Activated T-helper 1 cell treated with Interleukin-2 at 50 U/mL for 16 hours (primary cell): ENCODE measurements around the gene NHP2.
A peak's percentile ranks its signal among the peaks of the same experiment; 100 is the strongest.

ENCODE experiments used
- DNase-seq: peaks from one replicate; pipeline ENCODE4 v3.0.0-alpha.2; 2020; ENCODE audit warnings: low read depth

The NHP2 gene

DNA sequence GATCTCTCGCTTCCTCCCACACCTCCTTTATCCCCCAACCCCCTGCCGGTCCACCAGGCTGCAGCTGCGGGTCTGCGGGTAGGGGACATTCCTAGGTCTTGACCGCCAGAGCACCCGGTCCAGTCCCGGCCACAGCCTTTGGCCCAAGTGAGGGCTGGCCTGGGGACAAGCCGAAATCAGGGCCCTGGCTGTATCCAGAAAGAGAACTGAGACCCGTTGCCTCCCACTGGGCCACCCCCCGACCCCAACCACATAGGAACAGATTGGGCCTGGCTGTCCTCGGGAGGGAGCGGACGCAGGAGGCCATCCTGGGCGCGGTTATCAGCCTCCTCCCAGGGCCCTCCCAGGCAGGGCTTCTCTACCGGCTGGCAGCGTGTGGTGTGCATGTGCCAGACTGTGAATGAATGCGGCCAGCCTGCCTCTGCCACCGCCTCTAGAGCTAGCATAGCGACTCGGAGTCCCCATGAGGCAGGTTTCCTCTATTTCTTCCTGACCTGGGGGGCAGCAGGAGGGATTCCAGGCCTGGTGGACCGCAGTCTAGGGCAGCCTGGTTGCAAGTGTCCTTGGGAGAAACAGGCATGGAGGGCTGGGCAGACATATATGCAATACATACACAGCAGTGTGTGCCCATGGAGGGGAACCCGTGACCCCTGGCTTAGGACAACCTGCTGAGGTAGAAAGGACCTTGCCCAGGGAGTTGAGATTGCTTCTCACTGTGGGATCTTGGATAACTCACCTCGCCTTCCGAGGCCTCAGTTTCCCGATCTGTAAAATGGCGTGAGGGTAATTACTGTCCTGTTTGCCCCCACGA is 39.2 kb downstream of the NHP2 start:
- peak; percentile 27 for DNase-seq

DNA sequence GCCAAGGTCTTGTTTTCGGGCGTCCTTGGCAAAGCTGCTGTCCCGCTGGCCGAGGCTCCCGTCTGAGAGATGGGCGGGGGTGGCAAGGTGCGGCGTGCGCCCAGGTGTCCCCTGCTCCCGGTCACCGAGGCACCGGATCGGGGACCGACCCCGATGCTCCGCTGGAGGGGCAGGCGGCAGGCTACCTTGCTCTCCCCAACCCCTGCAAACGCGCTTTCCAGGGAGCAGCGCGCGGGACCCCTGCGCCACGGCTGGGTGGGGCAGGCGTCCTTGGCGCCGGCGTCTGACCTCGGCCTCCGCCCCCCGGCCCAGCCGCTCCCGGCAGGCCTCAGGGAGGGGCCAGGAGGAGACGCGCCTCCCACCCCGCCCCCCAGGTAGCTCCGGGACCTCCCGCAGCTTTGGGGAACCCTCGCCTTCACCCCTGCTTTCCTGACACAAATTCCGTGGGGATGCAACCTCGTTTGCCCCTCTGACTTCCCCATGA is 39.8 kb downstream of the NHP2 start:
- DNase-seq, result no peak

DNA sequence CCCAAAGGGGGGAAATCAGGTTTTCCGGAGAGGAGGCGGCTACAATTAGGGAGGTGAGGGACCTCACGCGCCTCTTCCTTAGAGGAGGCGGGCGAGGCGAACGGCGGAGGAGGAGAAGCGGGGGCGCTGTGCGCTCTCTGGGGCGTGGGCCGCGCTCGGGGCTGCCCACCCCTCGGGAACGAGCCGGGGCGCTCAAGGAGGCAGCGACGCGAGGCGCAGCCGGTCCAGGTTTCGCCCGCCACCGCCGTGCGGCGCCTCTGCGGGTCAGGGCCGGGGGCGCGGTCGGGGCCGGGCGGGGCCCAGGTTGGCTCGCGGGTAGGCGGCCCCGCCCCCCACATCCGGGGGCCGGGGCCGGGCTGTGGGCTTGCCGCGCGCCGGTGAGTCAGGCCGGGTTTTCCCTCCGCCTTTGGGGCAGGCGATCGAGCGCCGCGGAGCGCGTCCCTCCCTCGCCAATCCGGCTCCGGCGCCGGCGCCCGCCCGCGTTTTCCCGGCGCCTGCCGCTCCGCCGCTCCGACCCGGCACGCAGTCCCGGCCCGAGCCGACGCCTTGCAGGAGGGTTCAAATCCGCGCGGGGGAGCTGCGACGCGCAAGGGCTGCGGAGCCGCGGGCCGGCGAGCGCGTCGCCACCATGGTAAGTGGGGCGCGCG is 40.4 kb downstream of the NHP2 start, which contains the start of gene N4BP3:
N4BP3 (plus strand) TSS at position 392 of the 647 bp plus-strand sequence. CDS start 6,052 bp downstream, outside the sequence.
- DNase-seq, result peak; percentile 78

DNA sequence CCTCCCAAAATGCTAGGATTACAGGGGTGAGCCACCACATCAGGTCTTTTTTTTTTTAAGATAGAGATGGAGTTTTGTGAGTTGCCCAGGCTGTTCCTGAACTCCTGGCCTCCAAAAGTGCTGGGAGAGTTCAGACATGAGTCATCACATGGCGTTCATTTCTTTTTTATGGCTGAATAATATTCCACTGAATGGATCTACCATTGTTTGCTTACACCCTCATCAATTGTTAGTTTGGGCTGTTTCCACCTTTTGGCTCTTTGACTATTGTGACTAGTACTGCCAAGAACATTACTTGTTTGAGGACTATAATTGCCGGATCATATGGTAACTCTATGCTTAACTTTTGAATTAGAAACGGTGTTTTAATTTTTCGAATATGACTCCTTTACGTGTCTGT is 41.1 kb downstream of the NHP2 start:
- DNase-seq, result no peak

GRCh38 chr5:178111925-178112324 is 41.8 kb downstream of the NHP2 start:
- DNase-seq, result no peak

- no peak for DNase-seq
Observed at GRCh38 chr5:178110511-178110910, 43.2 kb downstream of the NHP2 start.

DNA sequence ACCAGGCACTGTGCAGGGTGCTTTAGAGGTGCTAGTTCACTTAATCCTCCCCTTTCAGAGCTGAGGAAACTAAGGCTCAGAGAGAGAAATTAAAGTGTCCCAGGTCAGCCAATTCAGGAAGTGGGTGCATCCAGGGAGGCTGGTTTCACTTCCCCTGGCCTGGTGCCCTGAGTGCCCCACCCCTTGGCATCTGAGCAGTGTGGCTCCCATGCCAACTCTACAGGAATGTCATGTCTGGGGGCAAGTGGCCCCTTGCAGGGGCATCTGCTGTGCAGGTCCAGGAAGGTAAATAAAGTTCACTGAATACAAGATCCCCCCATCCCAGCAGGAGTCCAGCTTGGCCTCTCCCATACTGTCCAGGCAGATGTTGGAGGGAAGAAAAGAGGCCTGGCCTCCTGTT is 44.7 kb downstream of the NHP2 start:
- DNase-seq, result no peak

- DNase-seq, result no peak
Observed at GRCh38 chr5:178108446-178108845, 45.2 kb downstream of the NHP2 start.

DNA sequence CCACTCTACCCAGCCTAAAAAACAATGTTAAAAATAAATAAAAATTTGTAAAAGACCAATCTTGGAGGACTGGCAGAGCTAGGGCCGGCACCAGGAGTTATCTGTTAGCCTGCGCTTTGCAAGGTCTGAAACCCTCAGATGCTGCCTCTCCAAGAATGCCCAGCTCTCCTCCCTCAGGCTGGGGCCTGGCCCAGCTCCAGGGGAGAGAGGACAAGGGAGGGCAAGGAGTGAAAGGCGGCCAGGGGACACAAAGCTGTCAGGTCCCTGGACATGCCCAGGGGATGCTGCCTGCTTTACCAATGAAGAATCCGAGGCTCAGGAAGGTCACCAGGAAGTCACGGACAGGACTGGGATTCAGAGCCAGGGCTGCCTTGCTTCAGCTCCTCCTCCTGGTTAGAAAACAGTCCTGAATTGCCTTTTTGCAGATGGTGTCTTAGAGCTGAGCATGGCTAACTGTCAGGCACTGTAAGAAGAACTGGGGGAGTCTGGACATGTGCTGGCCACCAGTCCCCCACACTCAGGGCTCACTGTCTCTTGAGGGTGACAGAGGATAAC is 45.9 kb downstream of the NHP2 start:
- no peak for DNase-seq

- no peak for DNase-seq
Observed at GRCh38 chr5:178106556-178107239, 47.0 kb downstream of the NHP2 start.

GRCh38 chr5:178106086-178106485 is 47.6 kb downstream of the NHP2 start:
- no peak for DNase-seq

- DNase-seq, result no peak
Observed at GRCh38 chr5:178104492-178104891, 49.2 kb downstream of the NHP2 start.

GRCh38 chr5:178103612-178104011 is 50.1 kb downstream of the NHP2 start:
- no peak for DNase-seq
